ENCODE measurements around the gene UBE2E1. TPM values are rescaled to one million over a fixed set of nuclear protein-coding genes. Genes with fewer than 3 reads are reported as not detected.
"Not testable (repeated sequence)": the region's sequence is repeated elsewhere in the genome, so short reads cannot be mapped to it uniquely, and the experiment has no call there.

UBE2E1 gene
- total RNA-seq, 1 donor from 2014 or later: 106 TPM

GRCh38 chr3:23916152-23916885 is 110.6 kb downstream of the UBE2E1 start:
- DNase-seq (ENCODE audit: low read depth in 2 of 2): no peak

DNA sequence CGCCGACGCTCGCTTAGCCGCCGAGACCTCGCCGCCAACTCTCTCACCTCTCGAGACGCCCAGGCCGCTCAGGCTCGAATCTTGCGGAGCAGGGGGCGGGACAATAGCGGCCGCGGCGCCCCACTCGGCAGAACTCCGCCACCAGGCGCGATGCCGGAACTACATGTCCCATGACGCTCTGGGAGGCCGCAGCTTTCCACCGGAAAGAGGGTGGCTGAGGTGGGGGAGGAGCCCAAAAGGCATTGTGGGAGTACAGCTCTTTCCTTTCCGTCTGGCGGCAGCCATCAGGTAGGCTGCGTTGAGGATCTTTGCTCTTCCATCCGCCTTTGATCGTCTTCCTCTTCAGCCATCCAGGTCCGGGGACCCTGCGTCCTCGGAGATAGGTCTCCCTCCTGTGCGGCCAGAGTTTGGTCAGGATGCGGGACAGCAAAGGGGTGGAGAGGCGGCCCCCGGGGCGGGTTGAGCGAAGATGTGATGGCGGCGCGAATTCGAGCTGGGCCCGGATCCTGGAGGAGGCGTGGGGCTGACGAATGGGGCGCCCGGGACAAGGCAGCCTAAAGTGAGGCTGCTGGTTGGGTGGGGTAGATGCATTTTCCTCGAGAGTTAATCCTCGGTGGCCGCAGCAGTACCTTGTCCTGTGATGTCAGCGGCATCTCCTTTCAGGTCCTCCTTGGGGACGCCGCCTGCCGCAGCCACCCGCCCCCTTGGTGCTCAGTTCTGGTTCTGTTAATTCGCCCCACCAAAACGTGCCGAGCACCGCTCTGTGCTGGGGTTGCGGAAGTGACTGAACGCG is 111.3 kb downstream of the UBE2E1 start, which contains the start of the genes NKIRAS1 and RPL15:
Gene NKIRAS1, minus strand, starts transcription at position 105 of the 793 bp plus-strand sequence. CDS start 6,086 bp downstream, outside the sequence.
Gene RPL15, plus strand, starts transcription at position 247 of the 793 bp plus-strand sequence. CDS start 728 bp downstream, outside the sequence.
- peak; percentile 92 to 98 for DNase-seq (ENCODE audit: low read depth in 2 of 2)

- peak in 1 of 2 donors; percentile 66 for DNase-seq (ENCODE audit: low read depth in 2 of 2)
These were observed 112.0 kb downstream of the UBE2E1 start for GRCh38 chr3:23917679-23918303.

DNA sequence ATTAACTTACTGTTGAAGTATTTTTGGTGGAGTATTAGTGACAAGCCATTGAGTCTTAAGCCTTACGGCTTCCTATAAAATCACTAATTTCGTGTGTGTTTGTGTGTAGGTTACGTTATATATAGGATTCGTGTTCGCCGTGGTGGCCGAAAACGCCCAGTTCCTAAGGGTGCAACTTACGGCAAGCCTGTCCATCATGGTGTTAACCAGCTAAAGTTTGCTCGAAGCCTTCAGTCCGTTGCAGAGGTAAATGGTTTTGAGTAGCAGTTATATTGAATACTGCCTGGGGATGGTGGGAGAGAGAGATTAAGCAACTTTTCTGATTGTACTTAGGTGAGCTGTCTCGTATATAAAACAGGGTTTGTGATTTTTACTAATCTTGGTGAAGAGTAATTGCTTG is 112.6 kb downstream of the UBE2E1 start:
- DNase-seq (ENCODE audit: low read depth in 2 of 2): not testable (repeated sequence)

- DNase-seq (ENCODE audit: low read depth in 2 of 2): no peak
These were observed 113.9 kb downstream of the UBE2E1 start for GRCh38 chr3:23919628-23920027.

DNA sequence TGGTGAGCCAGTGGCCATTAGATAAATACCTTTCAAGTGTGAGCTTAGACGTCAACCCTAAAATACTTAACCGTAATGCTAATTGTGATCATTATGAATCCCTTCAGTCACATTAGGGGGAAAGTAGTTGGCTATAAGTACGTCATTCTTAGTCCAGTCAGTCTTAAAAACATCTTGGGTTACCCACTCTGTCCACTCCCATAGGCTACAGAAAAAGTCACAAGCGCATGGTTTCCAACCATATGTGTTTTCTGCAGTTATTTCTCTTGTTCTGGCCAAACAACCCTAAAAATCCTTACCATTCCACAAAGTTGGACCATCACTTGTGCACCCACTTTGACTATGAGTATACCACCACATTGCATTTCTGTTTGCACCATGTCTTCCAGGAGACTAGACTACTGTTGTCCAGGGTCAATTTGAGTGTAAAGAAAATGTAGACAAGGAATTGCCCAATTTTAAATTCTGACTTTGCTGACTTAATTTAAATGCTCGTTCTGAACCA is 114.4 kb downstream of the UBE2E1 start:
- DNase-seq (ENCODE audit: low read depth in 2 of 2): no peak

DNA sequence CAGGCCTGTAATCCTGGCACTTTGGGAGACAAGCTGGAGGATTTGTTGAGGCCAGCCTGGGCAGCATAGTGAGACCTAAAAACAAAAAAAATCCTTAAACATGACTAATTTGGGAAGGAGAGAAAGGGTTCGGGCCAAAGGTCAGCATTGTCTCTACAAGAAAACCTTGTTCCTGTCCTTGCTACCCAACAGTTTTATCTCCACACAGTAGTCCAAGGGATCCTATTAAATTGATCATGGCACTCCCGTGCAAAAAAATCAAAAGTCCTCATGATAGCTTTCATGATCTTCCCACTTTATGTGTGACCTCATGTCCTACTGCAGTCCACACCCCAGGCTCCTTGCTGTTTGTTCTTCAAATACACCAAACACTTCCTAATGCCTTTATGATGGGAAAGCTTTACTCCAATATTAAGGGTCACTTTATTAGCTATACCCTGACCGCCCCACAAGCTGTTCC is 115.3 kb downstream of the UBE2E1 start:
- no peak for DNase-seq (ENCODE audit: low read depth in 2 of 2)

DNA sequence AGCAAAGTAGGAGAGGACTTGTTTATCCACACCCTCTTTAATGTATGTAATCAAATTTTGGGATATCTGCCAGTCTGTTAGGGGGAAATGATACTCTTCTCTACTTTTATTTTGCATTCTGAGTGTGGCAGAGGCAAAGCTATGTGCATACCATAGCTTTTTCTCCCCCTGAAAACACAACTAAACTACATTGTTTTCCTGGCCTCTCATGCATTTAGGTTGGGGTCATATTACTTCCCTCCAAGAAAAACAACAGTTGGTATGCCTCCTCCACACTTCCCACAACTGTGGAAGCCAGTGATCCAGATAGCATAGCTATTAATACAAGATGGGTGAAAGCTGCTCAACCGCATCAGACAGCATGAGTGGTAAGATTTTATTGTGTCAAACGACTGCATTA is 118.0 kb downstream of the UBE2E1 start:
- DNase-seq (ENCODE audit: low read depth in 2 of 2): peak in 1 of 2 donors; percentile 77

DNA sequence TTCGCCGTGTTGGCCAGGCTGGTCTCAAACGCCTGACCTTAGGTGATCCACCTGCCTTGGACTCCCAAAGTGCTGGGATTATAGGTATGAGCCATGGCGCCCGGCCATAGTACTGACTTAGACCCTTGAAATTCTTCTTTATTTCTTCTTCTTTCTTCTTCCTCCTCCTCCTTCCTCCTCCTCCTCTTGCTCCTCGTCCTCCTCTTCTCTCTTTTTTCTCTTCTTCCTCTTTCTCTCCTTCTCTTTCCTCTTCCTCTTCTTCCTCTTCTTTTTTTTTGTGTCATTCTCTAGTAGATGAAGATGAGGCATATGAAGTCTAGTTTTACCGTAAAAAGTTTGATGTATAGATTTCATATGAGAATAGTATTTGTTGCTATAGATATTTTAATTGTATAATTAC is 120.5 kb downstream of the UBE2E1 start:
- no peak for DNase-seq (ENCODE audit: low read depth in 2 of 2)

- DNase-seq (ENCODE audit: low read depth in 2 of 2): peak in 1 of 2 donors; percentile 23
These were observed 121.0 kb downstream of the UBE2E1 start for GRCh38 chr3:23926736-23927135.

- DNase-seq (ENCODE audit: low read depth in 2 of 2): no peak
These were observed 122.8 kb downstream of the UBE2E1 start for GRCh38 chr3:23928524-23928923.

GRCh38 chr3:23931597-23931996 is 125.8 kb downstream of the UBE2E1 start:
- DNase-seq (ENCODE audit: low read depth in 2 of 2): no peak

DNA sequence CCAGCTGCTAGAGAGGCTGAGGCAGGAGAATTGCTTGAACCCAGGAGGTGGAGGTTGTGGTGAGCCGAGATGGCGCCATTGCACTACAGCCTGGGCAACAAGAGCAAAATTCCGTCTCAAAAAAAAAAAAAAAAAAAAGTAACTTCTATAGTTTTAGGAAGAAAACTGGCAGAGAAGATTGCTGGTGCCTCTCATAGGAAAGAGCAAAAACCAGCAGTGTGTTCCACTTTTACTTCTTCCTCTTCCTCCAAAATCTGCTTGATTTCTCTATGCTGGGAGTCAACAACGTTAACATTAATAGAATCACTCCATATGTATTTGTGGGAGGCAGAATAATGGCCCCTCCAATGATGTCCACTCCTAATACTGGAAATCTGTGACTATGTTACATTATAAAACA is 126.8 kb downstream of the UBE2E1 start:
- no peak for DNase-seq (ENCODE audit: low read depth in 2 of 2)

- no peak for DNase-seq (ENCODE audit: low read depth in 2 of 2)
These were observed 128.5 kb downstream of the UBE2E1 start for GRCh38 chr3:23934253-23934652.

DNA sequence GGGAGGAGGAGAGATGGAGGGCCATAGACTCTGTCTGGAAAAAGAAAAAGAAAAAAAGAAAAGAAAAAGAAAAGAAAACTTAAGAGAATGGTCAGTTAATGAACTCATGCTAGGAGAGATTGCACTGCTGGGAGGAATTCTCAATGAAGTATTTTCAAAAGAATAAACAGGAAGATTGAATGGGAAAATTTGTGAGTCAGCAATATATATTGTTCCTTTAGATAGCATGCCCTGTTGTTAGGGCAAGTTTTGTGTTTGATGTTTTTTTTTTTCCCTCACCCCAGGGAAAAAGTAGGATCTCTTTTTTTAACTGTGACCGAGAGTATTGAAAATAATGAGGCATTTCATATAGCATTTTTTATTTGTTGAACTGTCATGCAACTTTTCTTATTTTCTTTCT is 131.5 kb downstream of the UBE2E1 start:
- DNase-seq (ENCODE audit: low read depth in 2 of 2): peak in 1 of 2 donors; percentile 56

- no peak for DNase-seq (ENCODE audit: low read depth in 2 of 2)
These were observed 132.9 kb downstream of the UBE2E1 start for GRCh38 chr3:23938688-23939087.

- no peak for DNase-seq (ENCODE audit: low read depth in 2 of 2)
These were observed 135.0 kb downstream of the UBE2E1 start for GRCh38 chr3:23940775-23941174.

Other genes with a start within 250 kb of the UBE2E1 start
- 5.1 and 6.1 TPM in 2 replicates for gene NKIRAS1, start 111.0 kb downstream of the UBE2E1 start, total RNA-seq
- gene RPL15, start 111.2 kb downstream of the UBE2E1 start, total RNA-seq: 2,042 and 3,297 TPM in 2 replicates
- 25.9 and 34.5 TPM in 2 replicates for gene NR1D2, start 139.3 kb downstream of the UBE2E1 start, total RNA-seq